GM10248 (cell line): ENCODE data around the gene DEGS2.

Source experiments
- CTCF ChIA-PET: fragments of 300-600 bp; sonication (Branson Sonifier 250); formaldehyde crosslinking; extraction: SDS; loops from one replicate; lab custom pipeline; 2021; ENCODE audit warnings: antibody characterized with exemption; lab: Yijun Ruan, JAX
- POLR2A ChIA-PET: fragments of 350-650 bp; sonication (Branson Sonifier 250); formaldehyde crosslinking; extraction: SDS; loops from one replicate; lab custom pipeline; 2020; ENCODE audit warnings: antibody characterized with exemption; lab: Yijun Ruan, JAX
- DNase-seq: peaks from one replicate; pipeline ENCODE4 v3.0.0; 2012; ENCODE audit errors: extremely low spot score
- TF ChIP-seq, protein P1 (sequence below): IDR thresholded peaks from 2 replicates; pipeline ENCODE4 v1.5.1; 2012; ENCODE audit warnings: mild to moderate bottlenecking, low read depth; ENCODE audit errors: extremely low read depth, missing control alignments, control extremely low read depth

DEGS2 gene

DNA sequence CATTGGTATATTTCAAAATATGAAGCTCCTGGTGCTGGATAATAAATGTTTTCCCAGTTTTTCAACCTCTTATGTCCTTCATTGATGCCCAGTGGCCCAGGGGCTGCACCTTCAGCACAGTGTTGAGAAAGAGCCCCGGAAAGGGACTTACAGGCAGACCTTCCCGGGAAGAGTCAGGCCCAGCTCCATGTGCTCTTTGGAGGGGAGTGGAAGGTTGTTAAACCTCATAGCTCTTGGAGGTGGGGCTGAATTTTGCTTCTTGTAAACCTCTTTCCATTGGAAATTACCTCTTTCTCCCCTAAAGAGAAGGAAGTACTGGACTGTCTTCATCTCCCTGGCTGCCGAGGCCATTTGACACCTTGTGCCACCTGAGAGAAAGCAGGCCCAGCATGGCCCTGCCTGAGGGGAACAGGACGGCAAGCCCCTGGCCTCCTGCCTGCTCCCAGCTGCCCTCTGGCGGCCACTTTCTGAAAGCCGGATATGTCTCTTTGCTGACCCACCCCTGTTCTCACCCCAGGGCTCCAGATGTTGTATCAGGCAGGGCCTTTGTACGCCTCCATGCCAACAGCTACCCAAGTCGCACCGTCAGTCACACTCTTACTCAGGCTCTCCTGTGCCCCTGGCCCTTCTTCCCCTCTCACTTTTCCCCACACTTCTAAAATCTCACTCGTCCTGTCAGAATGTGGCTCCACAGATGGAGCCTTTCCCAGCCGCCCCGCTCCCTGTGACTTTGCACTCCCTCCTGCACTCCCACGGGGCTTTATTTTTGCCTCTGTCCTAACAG, 51.2 kb downstream of the DEGS2 start:
- ChIA-PET CTCF (interaction anchor here (0.8 to 21.1 kb wide), 41 partner anchors 9 to 264 kb away, joined by 3 to 336 read pairs (median 4); partner anchors contain the start of gene EVL), POLR2A (interaction anchor here (0.6 kb wide), 1 partner anchor 108 kb away, joined by 3 read pairs; no protein-coding TSS in a partner anchor)
- peak; percentile 85 for DNase-seq
- TF ChIP-seq, protein P1, sequence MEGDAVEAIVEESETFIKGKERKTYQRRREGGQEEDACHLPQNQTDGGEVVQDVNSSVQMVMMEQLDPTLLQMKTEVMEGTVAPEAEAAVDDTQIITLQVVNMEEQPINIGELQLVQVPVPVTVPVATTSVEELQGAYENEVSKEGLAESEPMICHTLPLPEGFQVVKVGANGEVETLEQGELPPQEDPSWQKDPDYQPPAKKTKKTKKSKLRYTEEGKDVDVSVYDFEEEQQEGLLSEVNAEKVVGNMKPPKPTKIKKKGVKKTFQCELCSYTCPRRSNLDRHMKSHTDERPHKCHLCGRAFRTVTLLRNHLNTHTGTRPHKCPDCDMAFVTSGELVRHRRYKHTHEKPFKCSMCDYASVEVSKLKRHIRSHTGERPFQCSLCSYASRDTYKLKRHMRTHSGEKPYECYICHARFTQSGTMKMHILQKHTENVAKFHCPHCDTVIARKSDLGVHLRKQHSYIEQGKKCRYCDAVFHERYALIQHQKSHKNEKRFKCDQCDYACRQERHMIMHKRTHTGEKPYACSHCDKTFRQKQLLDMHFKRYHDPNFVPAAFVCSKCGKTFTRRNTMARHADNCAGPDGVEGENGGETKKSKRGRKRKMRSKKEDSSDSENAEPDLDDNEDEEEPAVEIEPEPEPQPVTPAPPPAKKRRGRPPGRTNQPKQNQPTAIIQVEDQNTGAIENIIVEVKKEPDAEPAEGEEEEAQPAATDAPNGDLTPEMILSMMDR, result peak; percentile 76

DNA sequence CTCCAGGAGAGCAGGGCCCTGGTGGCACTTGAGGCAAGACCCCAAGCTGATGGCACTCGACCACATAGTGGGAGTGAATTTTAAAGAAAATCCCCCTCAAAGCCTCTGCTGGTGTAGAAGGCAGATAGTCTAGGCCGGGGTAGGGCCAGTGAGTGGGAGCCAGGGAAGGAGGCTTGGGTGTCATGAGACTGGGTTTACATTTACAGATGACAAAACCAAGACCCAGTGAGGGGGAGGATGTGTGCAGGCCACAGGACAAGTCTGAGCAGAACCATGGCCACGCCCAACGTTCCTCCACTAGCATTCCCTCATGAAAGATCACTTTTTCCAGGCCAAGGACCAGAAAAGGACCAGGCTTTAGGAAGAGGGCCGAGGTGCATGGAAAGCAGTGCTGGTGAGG, 52.2 kb downstream of the DEGS2 start:
- ChIA-PET CTCF (interaction anchor here (0.8 to 21.1 kb wide), 24 partner anchors 8 to 130 kb away, joined by 3 to 336 read pairs (median 6); partner anchors contain the start of gene EVL), POLR2A (no interaction called here)
- DNase-seq, result no peak
- TF ChIP-seq, protein P1, result no peak

DNA sequence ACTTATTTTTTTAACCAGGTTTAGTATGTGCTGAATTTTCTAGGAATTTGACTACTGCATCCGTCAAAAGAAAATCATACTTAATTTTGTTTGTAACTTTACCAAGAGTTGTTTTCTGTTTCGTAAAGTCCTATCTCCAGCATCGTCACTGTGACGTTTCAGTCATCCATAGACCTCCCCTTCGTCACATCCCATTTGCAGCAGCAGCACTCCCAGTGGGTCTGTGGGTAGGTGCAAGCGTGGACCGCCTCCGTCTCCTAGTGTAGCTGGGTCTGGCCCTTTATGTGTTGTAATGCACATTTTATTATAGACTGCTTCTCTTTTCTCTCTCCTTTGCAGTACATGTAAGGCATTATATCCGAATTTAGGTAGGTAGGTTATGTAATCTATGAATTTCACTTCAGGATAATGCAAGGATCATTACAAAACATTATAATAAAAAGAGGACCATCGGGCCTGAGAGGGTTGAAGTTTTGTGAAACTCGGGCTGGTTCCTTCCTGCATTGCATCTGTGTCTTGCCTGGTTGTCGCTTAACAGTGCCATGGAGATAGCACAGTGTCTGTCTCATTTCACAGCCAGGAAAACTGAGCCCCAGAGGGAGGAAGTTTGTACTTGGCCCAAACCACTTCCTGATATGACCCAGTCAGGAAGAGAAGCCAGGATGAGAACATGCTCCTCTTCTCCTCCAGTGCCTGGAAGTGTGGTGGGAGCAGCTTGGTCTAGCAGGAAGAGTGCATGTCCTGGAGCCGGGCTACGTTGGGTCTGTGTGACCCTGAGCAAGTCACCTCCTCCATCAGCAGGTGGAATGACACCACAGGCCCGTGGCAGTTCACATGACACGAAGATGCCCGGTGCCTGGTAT, 53.0 kb downstream of the DEGS2 start:
- TF ChIP-seq, protein P1, result no peak
- no peak for DNase-seq
- ChIA-PET POLR2A (no interaction called here), CTCF (interaction anchor here (1.1 to 21.1 kb wide), 5 partner anchors 11 to 124 kb away, joined by 3 to 336 read pairs (median 8); partner anchors contain the start of gene EVL)

DNA sequence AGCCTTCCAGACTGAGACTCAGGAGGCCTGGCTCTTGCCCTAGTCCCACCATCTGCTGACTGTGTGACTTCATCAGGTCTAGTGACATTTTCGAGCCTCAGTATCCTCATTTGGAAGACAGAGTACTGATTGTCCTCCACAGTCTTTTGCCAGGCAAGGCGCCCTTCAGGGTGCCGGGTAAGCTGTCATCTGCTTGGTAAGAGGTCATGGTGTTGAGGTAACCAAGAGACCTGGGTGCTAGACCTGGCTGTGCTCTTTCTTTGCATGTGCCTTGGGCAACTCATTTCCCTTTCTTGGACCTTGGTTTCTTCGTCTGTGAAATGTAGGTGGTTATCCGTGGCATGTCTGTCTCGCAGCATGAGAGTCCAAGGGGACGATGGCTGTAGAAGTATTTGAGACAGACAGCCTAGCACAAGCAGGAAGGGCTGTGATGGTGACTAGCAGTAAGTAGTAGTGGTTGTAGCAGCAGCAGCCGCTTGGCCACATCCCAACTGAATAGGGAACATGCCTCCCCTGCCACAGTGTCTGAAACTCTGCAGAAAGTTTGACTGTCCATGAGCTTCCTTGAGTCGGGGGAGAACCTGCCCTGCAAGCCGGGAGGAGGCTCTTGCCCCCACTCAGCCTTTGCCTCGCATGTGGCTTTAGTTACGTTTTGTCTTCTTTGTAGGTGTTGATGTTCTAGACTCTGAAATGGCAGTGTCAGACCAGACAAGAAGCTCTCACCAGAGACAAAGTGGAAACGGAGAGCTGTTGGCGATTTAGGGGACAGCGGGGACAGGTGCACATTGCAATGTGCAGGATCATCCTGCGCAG, 53.9 kb downstream of the DEGS2 start:
- DNase-seq, result no peak
- TF ChIP-seq, protein P1, result no peak
- ChIA-PET POLR2A (interaction anchor here (0.6 kb wide), 1 partner anchor 21 kb away, joined by 5 read pairs; no protein-coding TSS in a partner anchor), CTCF (interaction anchor here (1.0 to 21.1 kb wide), 8 partner anchors 11 to 123 kb away, joined by 3 to 336 read pairs (median 7); partner anchors contain the start of gene EVL)

DNA sequence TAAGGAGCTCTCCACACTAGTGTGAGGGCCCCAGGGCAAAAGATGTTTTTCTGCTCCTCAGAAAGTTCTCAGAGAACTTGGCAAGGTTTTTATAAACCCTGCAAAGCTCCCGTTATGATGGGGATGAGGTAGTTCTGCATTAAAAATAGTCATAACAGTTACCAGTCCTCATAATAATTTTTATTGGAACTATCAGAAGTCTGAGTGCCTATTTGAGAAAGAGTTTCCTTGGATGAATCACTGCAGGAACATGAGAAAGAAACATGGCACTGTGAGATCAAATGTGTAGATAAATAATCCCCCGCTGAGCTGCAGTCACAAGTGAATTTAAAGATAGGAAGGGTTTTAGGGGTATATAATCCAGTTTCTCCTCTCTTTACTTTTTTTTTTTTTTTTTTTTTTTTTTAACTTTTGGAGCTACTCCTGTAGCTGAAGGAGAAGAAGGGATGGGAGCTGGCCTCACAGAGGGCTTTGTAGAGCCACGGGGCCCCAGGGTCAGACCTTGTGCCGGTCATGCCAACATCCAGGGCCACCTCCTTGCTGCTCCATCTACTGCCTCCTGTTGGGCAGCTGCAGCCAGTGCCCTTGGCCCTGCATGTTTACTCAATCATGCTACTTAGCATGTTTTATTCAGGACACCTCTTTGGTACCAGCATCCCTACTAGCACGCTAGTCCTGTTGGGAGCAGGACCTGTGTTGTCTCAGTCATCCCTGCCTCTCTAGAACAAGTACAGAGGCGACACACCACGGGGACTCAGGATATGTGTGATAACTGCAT, 54.7 kb downstream of the DEGS2 start:
- POLR2A ChIA-PET, result interaction anchor here (0.6 kb wide), 1 partner anchor 22 kb away, joined by 5 read pairs; no protein-coding TSS in a partner anchor

More for the DNA sequence above, 54.7 kb downstream of the DEGS2 start:
- TF ChIP-seq, protein P1, result peak; percentile 11
- CTCF ChIA-PET, result interaction anchor here (1.0 to 21.1 kb wide), 8 partner anchors 12 to 123 kb away, joined by 3 to 336 read pairs (median 6); partner anchors contain the start of gene EVL
- DNase-seq, result no peak
